Progenitor cell of endocrine pancreas (in vitro differentiated cells): ENCODE data around the gene SGCD. TPM values are rescaled to one million over a fixed set of nuclear protein-coding genes. Genes with fewer than 3 reads are reported as not detected.

ENCODE experiments used
- DNase-seq: peaks from one replicate; pipeline ENCODE4 v3.0.0; 2021; ENCODE audit warnings: low spot score; ENCODE audit not compliant: unreplicated experiment
- H3K27ac Mint-ChIP-seq: 2 replicates; pipeline ENCODE4 v1.8.0; 2021; ENCODE audit warnings: mild to moderate bottlenecking, moderate library complexity, mixed read lengths
- H3K27me3 Mint-ChIP-seq: 2 replicates; pipeline ENCODE4 v1.8.0; 2021; ENCODE audit warnings: mixed read lengths
- H3K36me3 Mint-ChIP-seq: 2 replicates; pipeline ENCODE4 v1.8.0; 2022; ENCODE audit warnings: mixed read lengths; ENCODE audit not compliant: insufficient read depth
- H3K4me1 Mint-ChIP-seq: 2 replicates; pipeline ENCODE4 v1.8.0; 2021; ENCODE audit warnings: low read depth, mixed read lengths
- H3K4me3 Mint-ChIP-seq: 2 replicates; pipeline ENCODE4 v1.8.0; 2021; ENCODE audit warnings: low read depth, mild to moderate bottlenecking, moderate library complexity, mixed read lengths
- H3K9me3 Mint-ChIP-seq: 2 replicates; pipeline ENCODE4 v1.8.0; 2021; ENCODE audit warnings: low read depth, mixed read lengths
- total RNA-seq: library from RNA; stranded (reverse); gene quantifications from 2 replicates; pipeline ENCODE4 v1.2.1, GENCODE V29; 2021
- TF ChIP-seq, protein P1 (sequence below): fragments of 200-600 bp; sonication (generic); IDR thresholded peaks from one replicate; pipeline ENCODE4 v1.5.0; 2021; ENCODE audit warnings: antibody characterized with exemption, mild to moderate bottlenecking; ENCODE audit not compliant: unreplicated experiment

The SGCD gene
- total RNA-seq, 1 donor from 2014 or later: 5.9 TPM

DNA sequence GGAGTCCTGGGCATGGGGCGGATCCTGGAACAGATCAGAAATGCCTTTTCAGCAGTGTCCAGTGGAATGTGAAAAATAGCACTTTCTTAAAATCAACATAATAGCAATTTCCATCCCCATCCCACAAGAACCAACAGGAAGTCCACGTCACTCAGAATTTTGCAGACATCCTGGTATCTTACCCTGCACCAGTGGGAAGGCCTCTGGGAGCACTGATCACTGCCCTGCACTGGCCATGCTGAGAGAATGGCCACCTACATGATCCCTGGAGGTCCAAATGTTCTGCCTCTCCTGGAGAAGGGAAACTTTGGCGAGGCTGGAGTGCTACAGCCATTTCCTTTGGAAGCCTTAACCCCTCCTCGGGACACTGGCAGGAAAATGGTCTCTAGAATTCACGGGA is 173.8 kb downstream of the SGCD start:
- no peak for DNase-seq
- TF ChIP-seq, protein P1, sequence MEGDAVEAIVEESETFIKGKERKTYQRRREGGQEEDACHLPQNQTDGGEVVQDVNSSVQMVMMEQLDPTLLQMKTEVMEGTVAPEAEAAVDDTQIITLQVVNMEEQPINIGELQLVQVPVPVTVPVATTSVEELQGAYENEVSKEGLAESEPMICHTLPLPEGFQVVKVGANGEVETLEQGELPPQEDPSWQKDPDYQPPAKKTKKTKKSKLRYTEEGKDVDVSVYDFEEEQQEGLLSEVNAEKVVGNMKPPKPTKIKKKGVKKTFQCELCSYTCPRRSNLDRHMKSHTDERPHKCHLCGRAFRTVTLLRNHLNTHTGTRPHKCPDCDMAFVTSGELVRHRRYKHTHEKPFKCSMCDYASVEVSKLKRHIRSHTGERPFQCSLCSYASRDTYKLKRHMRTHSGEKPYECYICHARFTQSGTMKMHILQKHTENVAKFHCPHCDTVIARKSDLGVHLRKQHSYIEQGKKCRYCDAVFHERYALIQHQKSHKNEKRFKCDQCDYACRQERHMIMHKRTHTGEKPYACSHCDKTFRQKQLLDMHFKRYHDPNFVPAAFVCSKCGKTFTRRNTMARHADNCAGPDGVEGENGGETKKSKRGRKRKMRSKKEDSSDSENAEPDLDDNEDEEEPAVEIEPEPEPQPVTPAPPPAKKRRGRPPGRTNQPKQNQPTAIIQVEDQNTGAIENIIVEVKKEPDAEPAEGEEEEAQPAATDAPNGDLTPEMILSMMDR: no peak
- Mint-ChIP-seq H3K4me3 (no peak overlapping the region), H3K4me1 (peaks cover 4% of the 10 kb centered on the region), H3K9me3 (no peaks in the 10 kb centered on the region), H3K27me3 (no peaks in the 10 kb centered on the region), H3K36me3 (no peaks in the 10 kb centered on the region), H3K27ac (no peak overlapping the region)

DNA sequence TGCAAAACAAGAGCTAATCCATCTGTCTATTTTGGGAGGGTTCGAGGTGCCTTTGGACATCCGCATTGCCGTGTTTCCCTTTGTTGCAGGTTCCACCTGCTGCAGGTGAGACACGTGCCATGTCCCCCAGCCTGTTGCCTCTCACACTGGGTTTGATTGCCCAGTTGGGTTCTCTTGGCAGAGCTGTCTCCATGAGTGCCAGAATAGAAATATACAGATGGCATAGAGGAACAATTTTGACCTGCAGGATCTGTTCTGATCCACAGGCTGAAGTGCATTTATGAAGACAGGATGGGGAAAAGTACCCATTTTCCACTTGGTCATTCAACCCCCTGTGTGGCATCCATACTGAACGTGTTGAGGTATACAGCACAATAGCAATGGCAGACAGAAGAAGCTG is 178.1 kb downstream of the SGCD start:
- Mint-ChIP-seq H3K4me1 (peaks cover 3% of the 10 kb centered on the region), H3K36me3 (no peaks in the 10 kb centered on the region), H3K9me3 (no peaks in the 10 kb centered on the region), H3K4me3 (no peak overlapping the region), H3K27me3 (no peaks in the 10 kb centered on the region), H3K27ac (no peak overlapping the region)
- TF ChIP-seq, protein P1: no peak
- DNase-seq: no peak

- no peak overlapping the region for H3K4me3 Mint-ChIP-seq
- TF ChIP-seq, protein P1: no peak
- no peaks in the 10 kb centered on the region for H3K27me3 Mint-ChIP-seq
- no peak for DNase-seq
- H3K27ac Mint-ChIP-seq: no peak overlapping the region
- no peaks in the 10 kb centered on the region for H3K4me1 Mint-ChIP-seq
- peaks cover 3% of the 10 kb centered on the region for H3K36me3 Mint-ChIP-seq
- H3K9me3 Mint-ChIP-seq: peaks cover 11% of the 10 kb centered on the region
These were observed 186.3 kb downstream of the SGCD start for GRCh38 chr5:156513123-156513815.

DNA sequence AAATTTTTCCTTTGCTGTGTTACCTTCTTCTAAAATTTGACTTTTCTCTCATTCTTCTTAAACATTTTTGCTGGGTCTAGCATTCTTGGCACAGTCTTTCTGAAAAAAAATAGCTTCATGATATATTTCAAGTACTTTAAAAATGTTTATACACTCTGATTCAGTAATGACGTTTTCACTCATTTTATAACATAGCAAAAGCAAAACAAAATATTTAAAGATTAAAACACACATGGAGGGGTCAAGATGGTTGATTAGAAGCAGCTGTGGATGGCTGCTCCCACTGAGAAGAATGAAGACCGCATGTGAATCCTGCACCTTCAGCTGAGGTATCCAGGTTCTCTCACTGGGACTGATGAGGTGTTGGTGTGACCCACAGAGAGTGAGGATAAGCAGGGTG is 188.2 kb downstream of the SGCD start:
- H3K4me3 Mint-ChIP-seq: no peak overlapping the region
- peaks cover 21% of the 10 kb centered on the region for H3K9me3 Mint-ChIP-seq
- no peak for DNase-seq
- no peaks in the 10 kb centered on the region for H3K4me1 Mint-ChIP-seq
- H3K27me3 Mint-ChIP-seq: no peaks in the 10 kb centered on the region
- TF ChIP-seq, protein P1: no peak
- H3K27ac Mint-ChIP-seq: no peak overlapping the region
- peaks cover 7% of the 10 kb centered on the region for H3K36me3 Mint-ChIP-seq

DNA sequence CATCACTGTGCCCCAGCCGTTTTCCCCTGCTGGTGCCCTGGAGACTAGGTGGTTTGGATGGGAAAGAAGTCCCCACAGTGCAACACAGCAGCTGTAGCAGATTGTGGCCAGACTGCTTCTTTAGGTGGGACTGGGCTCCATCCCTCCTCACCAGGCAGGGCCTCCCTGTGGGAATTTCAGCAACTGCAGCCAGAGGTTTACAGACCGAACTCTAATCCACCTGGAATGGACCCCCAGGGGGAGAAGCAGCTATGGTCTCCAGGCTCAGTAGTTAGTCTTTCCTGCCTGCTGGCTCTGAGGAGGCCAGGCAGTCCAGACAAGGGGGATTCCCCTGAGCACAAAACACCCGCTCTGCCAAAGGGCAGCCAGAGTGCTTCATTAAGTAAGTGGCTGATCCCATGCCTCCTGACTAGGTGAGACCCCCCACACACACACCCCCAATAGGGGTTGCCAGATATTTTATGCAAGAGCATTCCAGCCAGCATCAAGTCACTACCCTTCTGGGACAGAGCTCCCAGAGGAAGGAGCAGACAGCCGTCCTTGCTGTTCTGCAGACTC is 188.9 kb downstream of the SGCD start:
- no peak for DNase-seq
- no peaks in the 10 kb centered on the region for H3K4me1 Mint-ChIP-seq
- H3K27ac Mint-ChIP-seq: no peak overlapping the region
- H3K27me3 Mint-ChIP-seq: no peaks in the 10 kb centered on the region
- peaks cover 25% of the 10 kb centered on the region for H3K9me3 Mint-ChIP-seq
- no peak overlapping the region for H3K4me3 Mint-ChIP-seq
- peaks cover 7% of the 10 kb centered on the region for H3K36me3 Mint-ChIP-seq
- TF ChIP-seq, protein P1: no peak
